GM19395 (cell line): ENCODE results near the gene CCIN.

ENCODE experiments used
- ATAC-seq: cut with Tn5 transposase; IDR thresholded peaks from one replicate; pipeline ENCODE4 v1.9.1; 2021; ENCODE audit warnings: mild to moderate bottlenecking, moderate library complexity; ENCODE audit not compliant: unreplicated experiment

Gene CCIN

GRCh38 chr9:36140086-36141084 is 28.8 kb upstream of the CCIN start:
- ATAC-seq = no peak

GRCh38 chr9:36141288-36141687 is 27.9 kb upstream of the CCIN start:
- ATAC-seq = no peak

GRCh38 chr9:36141761-36142160 is 27.4 kb upstream of the CCIN start:
- no peak for ATAC-seq

GRCh38 chr9:36142510-36143244 is 26.5 kb upstream of the CCIN start:
- ATAC-seq = no peak

- ATAC-seq = no peak
Measured at GRCh38 chr9:36143245-36143641, 25.9 kb upstream of the CCIN start.

- ATAC-seq = no peak
Measured at GRCh38 chr9:36144309-36145232, 24.6 kb upstream of the CCIN start.

GRCh38 chr9:36145970-36146369 is 23.2 kb upstream of the CCIN start:
- ATAC-seq = no peak

GRCh38 chr9:36146651-36147050 is 22.5 kb upstream of the CCIN start:
- ATAC-seq = no peak

- ATAC-seq = no peak
Measured at GRCh38 chr9:36147441-36148175, 21.6 kb upstream of the CCIN start.

GRCh38 chr9:36148311-36149051 is 20.7 kb upstream of the CCIN start:
- ATAC-seq = no peak

GRCh38 chr9:36149197-36149596 is 20.0 kb upstream of the CCIN start:
- no peak for ATAC-seq

GRCh38 chr9:36150574-36151315 is 18.4 kb upstream of the CCIN start:
- ATAC-seq = no peak

GRCh38 chr9:36151316-36152210 is 17.6 kb upstream of the CCIN start:
- peak; percentile 81 for ATAC-seq

GRCh38 chr9:36152741-36153438 is 16.3 kb upstream of the CCIN start:
- ATAC-seq = no peak

- ATAC-seq = no peak
Measured at GRCh38 chr9:36153746-36154145, 15.4 kb upstream of the CCIN start.

GRCh38 chr9:36154331-36154952 is 14.7 kb upstream of the CCIN start:
- ATAC-seq = no peak

- no peak for ATAC-seq
Measured at GRCh38 chr9:36156116-36156515, 13.1 kb upstream of the CCIN start.
